ENCODE data around the gene SDR39U1.

DNA sequence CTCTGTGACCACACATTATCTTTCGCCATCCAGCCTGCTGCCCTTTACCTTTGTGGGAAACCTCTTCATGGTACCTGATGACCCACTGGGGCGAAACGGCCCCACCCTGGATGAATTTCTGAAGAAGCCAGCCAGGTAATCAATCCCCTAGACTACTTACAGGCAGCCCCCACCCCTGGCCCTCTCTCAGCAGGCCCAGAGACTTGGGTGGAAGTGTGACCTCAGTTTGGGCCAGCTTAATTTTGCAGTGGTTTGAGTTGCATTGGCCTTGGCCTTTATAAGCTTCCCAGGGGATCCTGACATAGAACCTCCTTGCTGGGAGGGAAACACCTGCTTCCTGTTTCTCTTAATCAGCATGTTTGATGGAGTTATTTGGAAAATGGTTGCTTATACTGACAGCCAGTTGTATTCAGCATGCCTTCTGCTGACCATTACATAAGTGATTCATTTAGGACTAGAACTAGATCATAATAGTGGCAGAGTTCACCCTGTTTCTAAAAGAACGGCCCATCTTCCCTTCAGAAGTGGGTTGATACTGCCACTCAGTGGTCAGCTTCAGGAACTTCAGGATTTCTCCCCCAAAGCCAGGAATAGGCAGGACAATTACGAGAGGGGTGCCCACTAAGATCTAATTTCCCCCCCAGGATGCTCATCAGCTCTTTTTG, 6.1 kb downstream of the SDR39U1 start:
- no peak for TF ChIP-seq POLR2A (IDR thresholded peaks at IDR 0.05)
- TF ChIP-seq, protein P1, sequence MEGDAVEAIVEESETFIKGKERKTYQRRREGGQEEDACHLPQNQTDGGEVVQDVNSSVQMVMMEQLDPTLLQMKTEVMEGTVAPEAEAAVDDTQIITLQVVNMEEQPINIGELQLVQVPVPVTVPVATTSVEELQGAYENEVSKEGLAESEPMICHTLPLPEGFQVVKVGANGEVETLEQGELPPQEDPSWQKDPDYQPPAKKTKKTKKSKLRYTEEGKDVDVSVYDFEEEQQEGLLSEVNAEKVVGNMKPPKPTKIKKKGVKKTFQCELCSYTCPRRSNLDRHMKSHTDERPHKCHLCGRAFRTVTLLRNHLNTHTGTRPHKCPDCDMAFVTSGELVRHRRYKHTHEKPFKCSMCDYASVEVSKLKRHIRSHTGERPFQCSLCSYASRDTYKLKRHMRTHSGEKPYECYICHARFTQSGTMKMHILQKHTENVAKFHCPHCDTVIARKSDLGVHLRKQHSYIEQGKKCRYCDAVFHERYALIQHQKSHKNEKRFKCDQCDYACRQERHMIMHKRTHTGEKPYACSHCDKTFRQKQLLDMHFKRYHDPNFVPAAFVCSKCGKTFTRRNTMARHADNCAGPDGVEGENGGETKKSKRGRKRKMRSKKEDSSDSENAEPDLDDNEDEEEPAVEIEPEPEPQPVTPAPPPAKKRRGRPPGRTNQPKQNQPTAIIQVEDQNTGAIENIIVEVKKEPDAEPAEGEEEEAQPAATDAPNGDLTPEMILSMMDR (IDR thresholded peaks at IDR 0.05), result peak; percentile 68 to 89 (median 82)

All from thyroid gland (tissue), 4 donors.